SU-DHL-6 (cell line): ENCODE data around the gene ARMC7.
"Not testable (repeated sequence)": the region's sequence is repeated elsewhere in the genome, so short reads cannot be mapped to it uniquely, and the experiment has no call there.

Experiments
- H2AFZ ChIP-seq: fragments of 200-600 bp; sonication (generic); 2 replicates; pipeline ENCODE4 v1.6.1; 2014; ENCODE audit warnings: low read depth, mild to moderate bottlenecking, moderate library complexity, mixed read lengths, antibody characterized with exemption, low read length; ENCODE audit not compliant: severe bottlenecking
- H3F3A ChIP-seq: fragments of 200-600 bp; shearing (Covaris generic); 2 replicates; pipeline ENCODE4 v1.6.0; 2016; ENCODE audit warnings: antibody characterized with exemption, mild to moderate bottlenecking; ENCODE audit not compliant: insufficient read depth
- H3K27ac ChIP-seq: fragments of 200-600 bp; sonication (generic); 2 replicates; pipeline ENCODE4 v1.5.1; 2016; ENCODE audit warnings: low read depth, mild to moderate bottlenecking, low read length, moderate library complexity, mixed read lengths
- H3K27me3 ChIP-seq: fragments of 200-600 bp; sonication (generic), shearing (Covaris generic); 2 replicates; pipeline ENCODE4 v1.6.0; 2014; ENCODE audit warnings: mild to moderate bottlenecking, low read length
- H3K36me3 ChIP-seq: fragments of 200-600 bp; sonication (generic); 2 replicates; pipeline ENCODE4 v1.6.1; 2014; ENCODE audit warnings: mild to moderate bottlenecking, low read length, mixed read lengths
- H3K4me2 ChIP-seq: fragments of 300-600, 200-600 bp; shearing (Covaris generic), sonication (generic); 2 replicates; pipeline ENCODE4 v1.6.0; 2014; ENCODE audit warnings: low read length, low read depth, mild to moderate bottlenecking; ENCODE audit not compliant: poor library complexity, severe bottlenecking
- H3K4me3 ChIP-seq: fragments of 200-600 bp; sonication (generic); 2 replicates; pipeline ENCODE4 v1.5.1; 2014; ENCODE audit warnings: antibody characterized with exemption, low read length, mild to moderate bottlenecking, mixed read lengths; ENCODE audit not compliant: insufficient read depth, poor library complexity, severe bottlenecking
- H3K79me2 ChIP-seq: fragments of 200-600 bp; sonication (generic); 2 replicates; pipeline ENCODE4 v1.6.1; 2014; ENCODE audit warnings: mild to moderate bottlenecking, low read length, moderate library complexity; ENCODE audit not compliant: insufficient read depth
- H3K9ac ChIP-seq: fragments of 200-600 bp; sonication (generic); 2 replicates; pipeline ENCODE4 v1.7.0; 2014; ENCODE audit warnings: mild to moderate bottlenecking, low read length
- H3K9me2 ChIP-seq: fragments of 200-600 bp; sonication (generic); replicated peaks from 2 replicates; pipeline ENCODE4 v1.6.1; 2014; ENCODE audit warnings: low read length; ENCODE audit not compliant: insufficient read depth
- H3K9me3 ChIP-seq: fragments of 200-600 bp; sonication (generic); 2 replicates; pipeline ENCODE4 v1.6.1; 2014; ENCODE audit warnings: low read length, mixed read lengths; ENCODE audit not compliant: insufficient read depth
- H4K20me1 ChIP-seq: fragments of 200-600 bp; sonication (generic); 2 replicates; pipeline ENCODE4 v1.6.1; 2014; ENCODE audit warnings: low read depth, mild to moderate bottlenecking, antibody characterized with exemption, low read length, moderate library complexity, mixed read lengths
- EZH2phosphoT487 ChIP-seq: fragments of 200-600 bp; sonication (generic), shearing (Covaris generic); conservative IDR thresholded peaks from 2 replicates; pipeline ENCODE4 v1.6.1; 2018; ENCODE audit warnings: mild to moderate bottlenecking, antibody characterized with exemption, low read length, moderate library complexity, mixed read lengths
- TF ChIP-seq, protein P1 (sequence below): fragments of 200-600 bp; sonication (generic); IDR thresholded peaks from one replicate; pipeline ENCODE4 v1.5.1; 2017; ENCODE audit warnings: antibody characterized with exemption, mild to moderate bottlenecking, low read length, moderate library complexity; ENCODE audit not compliant: insufficient read depth, poor library complexity, severe bottlenecking

Gene ARMC7

DNA sequence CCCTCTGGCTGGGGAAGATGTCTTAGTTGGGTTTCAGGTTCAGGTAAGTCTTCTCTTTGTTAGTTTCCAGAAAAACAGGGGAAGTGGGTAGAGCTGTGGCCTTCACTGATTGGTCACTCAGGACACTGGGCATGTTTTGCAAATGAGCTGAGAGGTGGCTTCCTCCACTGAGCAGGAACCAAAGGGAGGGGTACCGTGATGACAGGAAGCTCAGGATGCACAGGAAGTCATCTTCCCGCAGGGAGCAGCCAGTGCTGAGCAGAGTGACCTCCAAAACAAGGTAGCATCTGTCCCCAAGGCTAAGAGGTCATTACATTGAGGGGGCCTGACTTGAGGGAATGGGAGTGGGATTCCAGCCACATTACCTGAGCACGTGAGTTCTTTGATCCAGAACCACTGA lies 16.2 kb downstream of the ARMC7 start:
- Histone ChIP-seq H3K79me2 (peaks cover 12% of the 10 kb centered on the region), H3K4me2 (no peak overlapping the region), H2AFZ (no peak overlapping the region), H3K27me3 (no peaks in the 10 kb centered on the region), H4K20me1 (peaks cover 3% of the 10 kb centered on the region; the same call in 1 of the 2 replicates), H3K9ac (no peak overlapping the region), H3K27ac (no peak overlapping the region), H3F3A (peaks cover 4% of the 10 kb centered on the region; the same call in 1 of the 2 replicates), H3K9me3 (no peaks in the 10 kb centered on the region), H3K36me3 (no peaks in the 10 kb centered on the region), H3K9me2 (no peaks in the 10 kb centered on the region), H3K4me3 (no peak overlapping the region)
- TF ChIP-seq, protein P1, sequence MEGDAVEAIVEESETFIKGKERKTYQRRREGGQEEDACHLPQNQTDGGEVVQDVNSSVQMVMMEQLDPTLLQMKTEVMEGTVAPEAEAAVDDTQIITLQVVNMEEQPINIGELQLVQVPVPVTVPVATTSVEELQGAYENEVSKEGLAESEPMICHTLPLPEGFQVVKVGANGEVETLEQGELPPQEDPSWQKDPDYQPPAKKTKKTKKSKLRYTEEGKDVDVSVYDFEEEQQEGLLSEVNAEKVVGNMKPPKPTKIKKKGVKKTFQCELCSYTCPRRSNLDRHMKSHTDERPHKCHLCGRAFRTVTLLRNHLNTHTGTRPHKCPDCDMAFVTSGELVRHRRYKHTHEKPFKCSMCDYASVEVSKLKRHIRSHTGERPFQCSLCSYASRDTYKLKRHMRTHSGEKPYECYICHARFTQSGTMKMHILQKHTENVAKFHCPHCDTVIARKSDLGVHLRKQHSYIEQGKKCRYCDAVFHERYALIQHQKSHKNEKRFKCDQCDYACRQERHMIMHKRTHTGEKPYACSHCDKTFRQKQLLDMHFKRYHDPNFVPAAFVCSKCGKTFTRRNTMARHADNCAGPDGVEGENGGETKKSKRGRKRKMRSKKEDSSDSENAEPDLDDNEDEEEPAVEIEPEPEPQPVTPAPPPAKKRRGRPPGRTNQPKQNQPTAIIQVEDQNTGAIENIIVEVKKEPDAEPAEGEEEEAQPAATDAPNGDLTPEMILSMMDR = no peak
- no peak for TF ChIP-seq EZH2phosphoT487

DNA sequence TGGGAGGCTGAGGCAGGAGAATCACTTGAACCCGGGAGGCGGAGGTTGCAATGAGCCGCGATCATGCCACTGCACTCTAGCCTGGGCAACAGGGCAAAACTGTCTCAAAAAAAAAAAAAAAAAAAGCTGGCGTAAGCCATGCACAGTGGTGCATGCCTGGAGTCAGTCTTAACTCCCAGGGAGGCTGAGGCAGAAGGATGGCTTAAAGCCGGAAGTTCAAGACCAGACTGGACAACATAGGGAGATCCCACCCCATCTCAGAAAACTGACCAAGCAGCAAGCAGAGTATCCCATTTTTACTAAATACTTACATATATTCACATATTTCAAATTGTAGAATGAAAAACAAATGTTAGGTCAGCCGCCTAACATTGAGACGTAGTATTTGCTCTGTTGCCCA lies 17.2 kb downstream of the ARMC7 start:
- H3K4me2 ChIP-seq = no peak overlapping the region
- no peaks in the 10 kb centered on the region for H3K9me3 ChIP-seq
- H3F3A ChIP-seq = peaks cover 4% of the 10 kb centered on the region; the same call in 1 of the 2 replicates

DNA sequence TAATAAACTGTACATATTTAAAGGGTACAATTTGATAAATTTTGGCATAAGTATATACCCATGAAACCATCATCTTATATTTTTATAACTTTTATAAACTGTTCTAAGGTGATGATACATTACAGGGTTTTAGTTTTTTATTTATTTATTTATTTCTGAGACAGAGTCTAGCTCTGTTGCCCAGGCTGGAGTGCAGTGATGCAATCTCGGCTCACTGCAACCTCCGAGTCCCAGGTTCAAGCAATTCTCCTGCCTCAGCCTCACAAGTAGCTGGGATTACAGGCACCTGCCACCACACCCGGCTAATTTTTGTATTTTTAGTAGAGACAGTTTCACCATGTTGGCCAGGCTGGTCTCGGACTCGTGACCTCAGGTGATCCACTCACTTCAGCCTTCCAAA lies 18.2 kb downstream of the ARMC7 start:
- H3K4me3 ChIP-seq, H3K9ac ChIP-seq, H4K20me1 ChIP-seq, H3K27ac ChIP-seq, H3K9me3 ChIP-seq, H2AFZ ChIP-seq, H3K27me3 ChIP-seq, H3K36me3 ChIP-seq, H3F3A ChIP-seq, H3K9me2 ChIP-seq, H3K4me2 ChIP-seq: not testable (repeated sequence)
- peaks cover 17% of the 10 kb centered on the region for H3K79me2 ChIP-seq

More for the DNA sequence above, 17.2 kb downstream of the ARMC7 start:
- Histone ChIP-seq H3K9ac (no peak overlapping the region), H3K27ac (no peak overlapping the region), H3K36me3 (no peaks in the 10 kb centered on the region), H4K20me1 (peaks cover 3% of the 10 kb centered on the region; the same call in 1 of the 2 replicates), H3K9me2 (no peaks in the 10 kb centered on the region), H3K4me3 (no peak overlapping the region), H3K27me3 (no peaks in the 10 kb centered on the region), H3K79me2 (peaks cover 17% of the 10 kb centered on the region), H2AFZ (no peak overlapping the region)
- no peak for TF ChIP-seq EZH2phosphoT487
- TF ChIP-seq, protein P1 = no peak

DNA sequence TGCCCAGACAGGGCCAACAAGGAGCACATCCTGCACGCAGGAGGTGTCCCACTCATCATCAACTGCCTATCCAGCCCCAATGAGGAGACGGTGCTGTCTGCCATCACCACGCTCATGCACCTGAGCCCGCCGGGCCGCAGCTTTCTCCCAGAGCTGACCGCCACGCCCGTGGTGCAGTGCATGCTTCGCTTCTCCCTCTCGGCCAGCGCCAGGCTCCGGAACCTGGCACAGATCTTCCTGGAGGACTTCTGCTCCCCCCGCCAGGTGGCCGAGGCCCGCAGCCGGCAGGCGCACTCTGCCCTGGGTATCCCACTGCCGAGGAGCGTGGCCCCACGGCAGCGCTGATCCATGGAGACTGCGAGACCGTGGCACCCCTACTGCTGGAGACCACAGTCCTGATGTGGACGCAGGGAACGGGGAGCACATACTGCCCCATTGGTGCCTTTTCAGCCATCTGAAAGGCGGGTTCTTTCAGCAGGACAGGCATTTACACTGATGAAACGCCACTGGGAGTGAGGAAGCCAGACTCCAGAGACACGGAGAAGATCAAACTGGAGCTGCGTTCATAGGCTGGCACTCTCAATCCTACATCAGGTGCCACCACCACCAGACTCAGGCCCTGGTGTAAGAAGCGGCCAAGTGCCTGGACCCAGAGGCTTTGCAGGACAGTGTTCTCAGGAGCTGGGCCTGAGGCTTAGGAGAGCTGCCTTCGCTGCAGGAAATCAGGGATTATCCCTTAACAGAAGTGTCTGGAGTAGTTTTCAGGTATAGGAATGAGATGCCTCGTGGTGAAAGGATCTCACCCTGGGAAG lies 19.1 kb downstream of the ARMC7 start:
- H3K9ac ChIP-seq = no peak overlapping the region
- H3K27me3 ChIP-seq = no peaks in the 10 kb centered on the region
- H3K9me2 ChIP-seq = no peaks in the 10 kb centered on the region
- H3F3A ChIP-seq = peaks cover 4% of the 10 kb centered on the region; the same call in 1 of the 2 replicates
- peaks cover 17% of the 10 kb centered on the region for H3K79me2 ChIP-seq
- TF ChIP-seq EZH2phosphoT487 = no peak
- TF ChIP-seq, protein P1 = no peak
- H4K20me1 ChIP-seq = peaks cover 3% of the 10 kb centered on the region; the same call in 1 of the 2 replicates
- no peak overlapping the region for H3K27ac ChIP-seq
- no peak overlapping the region for H3K4me2 ChIP-seq
- H3K4me3 ChIP-seq = no peak overlapping the region
- H3K36me3 ChIP-seq = no peaks in the 10 kb centered on the region
- H2AFZ ChIP-seq = no peak overlapping the region
- H3K9me3 ChIP-seq = no peaks in the 10 kb centered on the region
